Measurements from ENCODE around the gene AMDHD1. TPM values are rescaled to one million over a fixed set of nuclear protein-coding genes. Genes with fewer than 3 reads are reported as not detected.

Gene AMDHD1
- total and polyA plus RNA-seq, 2 of the 8 experiments (the other 6 are each of a cell fraction or from before 2014, with no cell fraction given): 0.14 TPM; not detected in 1

DNA sequence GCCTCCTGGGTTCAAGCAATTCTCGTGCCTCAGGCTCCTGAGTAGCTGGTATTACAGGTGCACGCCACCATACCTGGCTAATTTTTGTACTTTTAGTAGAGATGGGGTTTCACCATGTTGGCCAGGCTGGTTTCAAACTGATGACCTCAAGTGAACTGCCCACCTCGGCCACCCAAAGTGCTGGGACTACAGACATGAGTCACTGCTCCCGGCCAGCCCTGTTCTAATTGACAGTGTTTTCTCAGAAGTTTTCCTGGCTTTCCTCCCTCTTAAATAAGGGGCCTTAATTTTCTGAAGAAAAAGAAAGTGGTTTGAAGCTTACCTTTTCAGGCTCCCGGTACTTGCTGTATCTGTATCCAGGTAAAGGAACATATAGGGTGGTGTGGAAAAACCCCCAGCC, 51.3 kb downstream of the AMDHD1 start (continued):
- TF ChIP-seq, protein P1, sequence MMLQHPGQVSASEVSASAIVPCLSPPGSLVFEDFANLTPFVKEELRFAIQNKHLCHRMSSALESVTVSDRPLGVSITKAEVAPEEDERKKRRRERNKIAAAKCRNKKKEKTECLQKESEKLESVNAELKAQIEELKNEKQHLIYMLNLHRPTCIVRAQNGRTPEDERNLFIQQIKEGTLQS (IDR thresholded peaks at IDR 0.05; ENCODE audit: insufficient read depth, low read depth, low read length): no peak
- TF ChIP-seq, protein P2, sequence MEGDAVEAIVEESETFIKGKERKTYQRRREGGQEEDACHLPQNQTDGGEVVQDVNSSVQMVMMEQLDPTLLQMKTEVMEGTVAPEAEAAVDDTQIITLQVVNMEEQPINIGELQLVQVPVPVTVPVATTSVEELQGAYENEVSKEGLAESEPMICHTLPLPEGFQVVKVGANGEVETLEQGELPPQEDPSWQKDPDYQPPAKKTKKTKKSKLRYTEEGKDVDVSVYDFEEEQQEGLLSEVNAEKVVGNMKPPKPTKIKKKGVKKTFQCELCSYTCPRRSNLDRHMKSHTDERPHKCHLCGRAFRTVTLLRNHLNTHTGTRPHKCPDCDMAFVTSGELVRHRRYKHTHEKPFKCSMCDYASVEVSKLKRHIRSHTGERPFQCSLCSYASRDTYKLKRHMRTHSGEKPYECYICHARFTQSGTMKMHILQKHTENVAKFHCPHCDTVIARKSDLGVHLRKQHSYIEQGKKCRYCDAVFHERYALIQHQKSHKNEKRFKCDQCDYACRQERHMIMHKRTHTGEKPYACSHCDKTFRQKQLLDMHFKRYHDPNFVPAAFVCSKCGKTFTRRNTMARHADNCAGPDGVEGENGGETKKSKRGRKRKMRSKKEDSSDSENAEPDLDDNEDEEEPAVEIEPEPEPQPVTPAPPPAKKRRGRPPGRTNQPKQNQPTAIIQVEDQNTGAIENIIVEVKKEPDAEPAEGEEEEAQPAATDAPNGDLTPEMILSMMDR (IDR thresholded peaks at IDR 0.05; ENCODE audit: control extremely low read depth in 1 of 3, insufficient read depth in 1 of 3, low read depth in 1 of 3, low read length in 3 of 3): no peak
- no peak for TF ChIP-seq HDAC2 (IDR thresholded peaks at IDR 0.05; ENCODE audit: borderline replicate concordance in 1 of 2, low read depth in 2 of 2, low read length in 2 of 2)
